Right renal pelvis (tissue), 4 donors: ENCODE data around the gene ST6GAL1. TPM values are rescaled to one million over a fixed set of nuclear protein-coding genes. Genes with fewer than 3 reads are reported as not detected.
"Not testable (repeated sequence)": the region's sequence is repeated elsewhere in the genome, so short reads cannot be mapped to it uniquely, and the experiment has no call there.

Experiments
- DNase-seq, 4 donors: peaks; one replicate each; pipeline ENCODE4 v3.0.0-alpha.2; 2013; ENCODE audit warnings: low read depth in 4 of 4, low spot score in 3 of 4, missing footprints in 1 of 4
- polyA plus RNA-seq, 4 donors: library from polyadenylated mRNA; unstranded; fragments of 120-200 nt; gene quantifications; one replicate each; pipeline ENCODE4 v1.2.1, GENCODE V29; 2013; ENCODE audit not compliant: insufficient read length in 4 of 4

The ST6GAL1 gene
- polyA plus RNA-seq, 4 donors: 74.5 to 97.1 (median 81.8) TPM

DNA sequence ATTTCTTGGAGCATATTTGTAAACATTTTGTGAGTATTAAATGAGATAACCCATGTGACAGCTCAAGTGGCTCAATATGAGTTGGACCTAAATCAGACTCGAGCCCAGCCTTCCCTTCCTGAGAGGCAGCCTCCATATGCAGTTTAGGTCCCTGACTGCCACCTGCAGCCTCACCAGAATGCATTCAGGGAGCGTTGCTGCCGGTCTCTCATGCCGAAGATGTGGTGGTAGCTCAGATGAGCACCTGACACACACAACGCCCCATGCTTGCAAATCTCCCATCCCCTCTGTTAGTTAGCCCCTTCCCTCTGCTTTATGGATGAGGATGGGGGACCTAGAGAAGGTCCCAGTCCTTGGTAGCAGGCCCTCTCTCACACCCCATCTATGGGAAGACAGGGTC is 9.2 kb downstream of the ST6GAL1 start:
- DNase-seq: no peak

DNA sequence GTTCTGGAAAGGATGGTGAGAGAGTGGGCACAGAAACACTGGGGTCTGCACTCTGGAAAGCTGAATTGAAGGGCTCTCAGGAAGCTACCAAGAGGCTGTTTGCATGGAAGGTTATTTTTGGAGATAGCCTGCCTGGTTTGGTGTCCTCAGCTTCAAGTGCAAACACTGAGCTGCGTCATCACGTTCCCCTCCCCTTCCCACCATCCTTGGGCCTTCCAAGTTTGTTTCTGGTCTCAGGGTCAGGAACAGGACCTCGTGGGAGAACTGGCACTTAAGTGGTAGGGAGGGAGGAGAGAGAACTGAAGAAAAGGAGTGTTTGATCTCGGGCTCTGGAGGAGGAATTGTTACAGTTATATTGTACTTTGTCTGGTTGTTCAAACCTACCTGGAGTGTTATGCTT is 10.6 kb downstream of the ST6GAL1 start:
- no peak for DNase-seq

DNA sequence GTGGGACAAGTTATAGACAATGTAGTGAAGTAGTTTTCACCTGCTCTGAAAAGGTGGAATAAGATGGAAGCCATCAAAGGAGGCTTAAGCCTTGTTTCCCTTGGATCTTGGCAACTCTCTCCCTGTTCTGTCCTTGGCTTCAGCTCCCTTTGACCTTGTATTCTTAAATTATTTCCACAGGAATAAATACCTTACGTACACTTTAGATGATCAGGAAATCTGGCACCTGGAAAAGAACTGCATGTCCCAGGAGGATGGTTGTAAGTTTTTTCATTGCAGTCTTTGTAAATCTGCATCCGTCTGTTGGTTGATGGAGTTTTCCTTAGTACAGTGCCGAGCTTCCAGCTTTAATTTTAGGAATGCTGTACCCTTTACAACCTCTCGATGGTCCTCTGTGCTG is 11.8 kb downstream of the ST6GAL1 start:
- DNase-seq: no peak

DNA sequence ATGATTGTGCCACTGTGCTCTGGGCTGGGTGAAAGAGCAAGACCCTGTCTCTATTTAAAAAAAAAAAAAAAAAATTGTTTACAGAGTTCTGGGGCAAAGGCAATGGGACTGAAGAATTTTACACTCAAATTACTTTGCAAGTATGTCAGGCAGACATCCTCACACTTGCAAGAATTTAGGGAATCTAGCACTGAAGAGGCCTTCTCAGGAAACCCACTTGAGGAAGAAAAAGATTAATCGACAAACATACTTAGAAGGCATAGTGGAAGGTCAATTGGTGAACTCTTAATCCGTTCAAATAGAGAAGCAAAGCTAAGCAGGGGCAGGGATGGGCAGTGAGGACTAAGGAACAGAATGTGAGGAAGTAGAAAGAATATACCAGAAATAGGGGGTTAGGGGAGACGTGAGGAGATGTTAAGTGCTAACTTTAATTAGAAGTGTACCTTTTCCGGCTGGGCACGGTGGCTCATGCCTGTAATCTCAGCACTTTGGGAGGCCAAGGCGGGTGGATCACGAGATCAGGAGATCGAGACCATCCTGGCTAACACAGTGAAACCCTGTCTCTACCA is 15.0 kb downstream of the ST6GAL1 start:
- no peak for DNase-seq

- DNase-seq: no peak
Measured at GRCh38 chr3:186946756-186947375, 16.5 kb downstream of the ST6GAL1 start.

- no peak for DNase-seq
Measured at GRCh38 chr3:186949281-186949982, 19.1 kb downstream of the ST6GAL1 start.

GRCh38 chr3:186950402-186951093 is 20.2 kb downstream of the ST6GAL1 start:
- DNase-seq: no peak

- no peak for DNase-seq
Measured at GRCh38 chr3:186951640-186952552, 21.6 kb downstream of the ST6GAL1 start.

- no peak for DNase-seq
Measured at GRCh38 chr3:186953011-186953487, 22.7 kb downstream of the ST6GAL1 start.

DNA sequence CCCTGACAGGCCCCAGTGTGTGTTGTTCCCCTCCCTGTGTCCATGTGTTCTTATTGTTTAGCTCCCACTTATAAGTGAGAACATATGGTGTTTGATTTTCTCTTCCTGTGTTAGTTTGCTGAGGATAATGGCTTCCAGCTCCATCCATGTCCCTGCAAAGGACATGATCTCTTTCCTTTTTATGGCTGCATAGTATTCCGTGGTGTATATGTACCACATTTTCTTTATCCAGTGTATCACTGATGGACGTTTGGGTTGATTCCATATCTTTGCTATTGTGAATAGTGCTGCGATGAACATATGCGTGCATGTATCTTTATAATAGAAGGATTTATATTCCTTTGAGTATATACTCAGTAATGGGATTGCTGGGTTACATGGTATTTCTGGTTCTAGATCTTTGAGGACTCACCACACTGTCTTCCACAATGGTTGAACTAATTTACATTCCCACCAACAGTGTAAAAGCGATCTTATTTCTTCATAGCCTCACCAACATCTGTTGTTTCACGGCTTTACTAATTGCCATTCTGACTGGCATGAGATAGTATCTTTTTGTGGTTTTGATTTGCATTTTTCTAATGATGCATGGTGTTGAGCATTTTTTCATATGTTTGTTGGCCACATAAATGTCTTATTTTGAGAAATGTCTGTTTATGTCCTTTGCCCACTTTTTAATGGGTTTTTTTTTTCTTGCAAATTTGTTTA is 23.8 kb downstream of the ST6GAL1 start:
- not testable (repeated sequence) for DNase-seq

- no peak for DNase-seq
Measured at GRCh38 chr3:186955898-186956696, 25.8 kb downstream of the ST6GAL1 start.

GRCh38 chr3:186959029-186959624 is 28.8 kb downstream of the ST6GAL1 start:
- no peak for DNase-seq

DNA sequence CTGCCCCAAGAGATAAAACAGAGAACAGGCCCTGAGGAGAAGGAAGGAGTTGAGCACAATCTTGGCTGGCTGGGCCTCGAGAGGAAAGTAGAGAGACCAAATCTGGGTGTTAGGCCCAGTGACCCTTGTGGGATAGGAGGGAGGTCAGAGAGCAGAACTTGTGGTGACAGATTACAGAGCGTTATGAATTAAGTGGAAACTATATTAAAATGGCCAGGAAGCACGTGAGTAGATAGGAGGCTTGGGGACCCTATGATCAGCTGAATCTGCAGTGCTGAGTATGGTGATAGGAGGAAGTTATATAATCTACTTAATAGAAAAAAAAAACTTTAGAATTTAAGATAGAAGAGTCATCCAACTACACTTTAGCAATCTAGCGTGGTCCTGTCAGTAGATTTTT is 30.0 kb downstream of the ST6GAL1 start:
- DNase-seq: no peak

GRCh38 chr3:186962445-186962844 is 32.1 kb downstream of the ST6GAL1 start:
- no peak for DNase-seq

- DNase-seq: no peak
Measured at GRCh38 chr3:186963636-186964035, 33.3 kb downstream of the ST6GAL1 start.

DNA sequence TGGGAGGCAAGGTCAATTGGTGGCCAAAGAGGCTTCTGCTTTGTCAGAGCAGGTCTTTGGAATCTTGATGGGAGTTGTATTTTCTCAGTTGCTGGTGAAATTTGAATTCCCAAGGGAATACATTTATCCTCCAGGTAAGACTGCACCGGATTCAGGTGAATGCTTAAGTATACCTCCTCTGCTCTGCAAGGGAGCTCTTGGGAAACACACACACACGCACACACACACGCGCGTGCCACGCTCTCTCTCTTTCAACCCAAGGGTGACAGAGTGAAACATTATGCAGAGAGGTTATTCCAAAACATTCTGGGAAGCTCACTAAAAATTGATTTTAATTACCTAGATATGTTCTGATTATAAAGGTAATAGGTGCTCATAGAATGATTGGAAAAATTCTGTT is 33.7 kb downstream of the ST6GAL1 start:
- DNase-seq: no peak

DNA sequence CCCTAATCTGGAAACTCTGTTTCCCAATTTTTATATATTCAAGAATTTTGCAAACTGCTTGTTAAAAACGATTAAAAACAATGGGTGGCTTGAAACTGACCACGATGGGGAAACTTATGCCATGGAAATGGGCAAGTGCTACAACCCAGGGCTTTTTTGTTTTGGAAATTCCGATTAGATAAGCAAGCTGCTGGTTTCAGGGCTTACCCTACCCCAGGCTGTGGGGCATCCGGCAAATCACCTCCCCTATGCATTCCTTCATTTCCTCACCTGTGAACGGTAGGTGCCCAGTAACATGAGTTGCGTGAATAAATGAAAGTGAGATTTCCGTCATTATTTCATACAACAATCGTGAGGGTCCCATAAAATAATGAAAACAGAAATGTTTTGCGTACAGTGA is 34.3 kb downstream of the ST6GAL1 start:
- no peak for DNase-seq

GRCh38 chr3:186965141-186965879 is 35.0 kb downstream of the ST6GAL1 start:
- DNase-seq: no peak
